Measurements from ENCODE around the gene NEMP1. TPM values are rescaled to one million over a fixed set of nuclear protein-coding genes. Genes with fewer than 3 reads are reported as not detected.
A peak's percentile ranks its signal among the peaks of the same experiment; 100 is the strongest.

Gene NEMP1
- total and polyA plus RNA-seq, 2 experiments from 2014 or later: 5.9 to 7.6 TPM

- H3K4me1 ChIP-seq (ENCODE audit: insufficient read depth): no peaks in the 10 kb centered on the region
- H3K36me3 ChIP-seq (ENCODE audit: low read depth): no peaks in the 10 kb centered on the region
- TF ChIP-seq EZH2phosphoT487 (IDR thresholded peaks at IDR 0.05; ENCODE audit: insufficient read depth, low read depth) (no peak), EZH2 (IDR thresholded peaks at IDR 0.05; ENCODE audit: insufficient read depth, poor library complexity, severe bottlenecking) (no peak)
- H3K9me3 ChIP-seq (ENCODE audit: low read depth): no peaks in the 10 kb centered on the region
- H3F3A ChIP-seq (ENCODE audit: insufficient read depth): no peaks in the 10 kb centered on the region; the same call in 1 of the 2 replicates
- 49% methylated on average over 12 of the region's 12 CpGs for WGBS, 2 experiments (ENCODE audit: low coverage in 1 of 2, low lambda C conversion rate in 2 of 2, missing lambda C conversion rate in 2 of 2)
- in situ Hi-C loops (cut with MboI): no loop called here
- no peaks in the 10 kb centered on the region for H3K9me2 ChIP-seq (ENCODE audit: insufficient read depth)
- no peak overlapping the region for H3K27ac ChIP-seq
- H3K9ac ChIP-seq: no peak overlapping the region
- H3K27me3 ChIP-seq (replicated peaks; ENCODE audit: insufficient read depth): peaks cover 36% of the 10 kb centered on the region
- H3K4me2 ChIP-seq (ENCODE audit: unreplicated experiment): no peak overlapping the region
- H2AFZ ChIP-seq: no peak overlapping the region
- no peaks in the 10 kb centered on the region for H3K79me2 ChIP-seq (ENCODE audit: insufficient read depth)
- no peaks in the 10 kb centered on the region for H4K20me1 ChIP-seq (ENCODE audit: insufficient read depth)
- peak; percentile 35 for DNase-seq
- H3K4me3 ChIP-seq: no peak overlapping the region
Observed at GRCh38 chr12:57011438-57012424, 66.9 kb downstream of the NEMP1 start.

- Histone ChIP-seq H4K20me1 (ENCODE audit: insufficient read depth) (no peaks in the 10 kb centered on the region), H3K27me3 (replicated peaks; ENCODE audit: insufficient read depth) (peaks cover 31% of the 10 kb centered on the region), H3K79me2 (ENCODE audit: insufficient read depth) (peaks cover 2% of the 10 kb centered on the region), H3K9ac (no peak overlapping the region), H3K9me2 (ENCODE audit: insufficient read depth) (no peaks in the 10 kb centered on the region), H3K4me2 (ENCODE audit: unreplicated experiment) (no peak overlapping the region), H3K27ac (no peak overlapping the region), H3K4me1 (ENCODE audit: insufficient read depth) (no peaks in the 10 kb centered on the region), H2AFZ (no peak overlapping the region), H3K36me3 (ENCODE audit: low read depth) (no peaks in the 10 kb centered on the region), H3K4me3 (no peak overlapping the region), H3K9me3 (ENCODE audit: low read depth) (no peaks in the 10 kb centered on the region), H3F3A (ENCODE audit: insufficient read depth) (no peaks in the 10 kb centered on the region; the same call in 1 of the 2 replicates)
- TF ChIP-seq EZH2 (IDR thresholded peaks at IDR 0.05; ENCODE audit: insufficient read depth, poor library complexity, severe bottlenecking) (no peak), EZH2phosphoT487 (IDR thresholded peaks at IDR 0.05; ENCODE audit: insufficient read depth, low read depth) (no peak)
- no peak for DNase-seq
- WGBS, 2 experiments (ENCODE audit: low coverage in 1 of 2, low lambda C conversion rate in 2 of 2, missing lambda C conversion rate in 2 of 2): 54 to 60% methylated on average over 4 of the region's 4 CpGs
- in situ Hi-C loops (cut with MboI): no loop called here
Observed at GRCh38 chr12:57010627-57011247, 67.9 kb downstream of the NEMP1 start.

- no peaks in the 10 kb centered on the region; the same call in 1 of the 2 replicates for H3F3A ChIP-seq (ENCODE audit: insufficient read depth)
- no peak overlapping the region for H2AFZ ChIP-seq
- H3K4me1 ChIP-seq (ENCODE audit: insufficient read depth): peaks cover 4% of the 10 kb centered on the region; the same call in 1 of the 2 replicates
- H4K20me1 ChIP-seq (ENCODE audit: insufficient read depth): no peaks in the 10 kb centered on the region
- no peaks in the 10 kb centered on the region for H3K9me3 ChIP-seq (ENCODE audit: low read depth)
- peaks cover 24% of the 10 kb centered on the region for H3K27me3 ChIP-seq (replicated peaks; ENCODE audit: insufficient read depth)
- no peak for DNase-seq
- 79 to 83% methylated on average over 5 of the region's 5 CpGs for WGBS, 2 experiments (ENCODE audit: low coverage in 1 of 2, low lambda C conversion rate in 2 of 2, missing lambda C conversion rate in 2 of 2)
- no peak overlapping the region for H3K9ac ChIP-seq
- H3K4me2 ChIP-seq (ENCODE audit: unreplicated experiment): no peak overlapping the region
- in situ Hi-C loops (cut with MboI): no loop called here
- TF ChIP-seq EZH2 (IDR thresholded peaks at IDR 0.05; ENCODE audit: insufficient read depth, poor library complexity, severe bottlenecking): no peak
- TF ChIP-seq EZH2phosphoT487 (IDR thresholded peaks at IDR 0.05; ENCODE audit: insufficient read depth, low read depth): no peak
- no peaks in the 10 kb centered on the region for H3K9me2 ChIP-seq (ENCODE audit: insufficient read depth)
- H3K27ac ChIP-seq: no peak overlapping the region
- peaks cover 8% of the 10 kb centered on the region for H3K79me2 ChIP-seq (ENCODE audit: insufficient read depth)
- no peaks in the 10 kb centered on the region for H3K36me3 ChIP-seq (ENCODE audit: low read depth)
- no peak overlapping the region for H3K4me3 ChIP-seq
Observed at GRCh38 chr12:57009949-57010626, 68.5 kb downstream of the NEMP1 start.

- peak; percentile 82 for DNase-seq
- Histone ChIP-seq H3K27me3 (replicated peaks; ENCODE audit: insufficient read depth) (peaks cover 5% of the 10 kb centered on the region; the same call in 1 of the 2 replicates), H3K36me3 (ENCODE audit: low read depth) (no peaks in the 10 kb centered on the region), H3K4me3 (no peak overlapping the region), H3K9me3 (ENCODE audit: low read depth) (no peaks in the 10 kb centered on the region), H3F3A (ENCODE audit: insufficient read depth) (no peaks in the 10 kb centered on the region; the same call in 1 of the 2 replicates), H4K20me1 (ENCODE audit: insufficient read depth) (no peaks in the 10 kb centered on the region), H3K79me2 (ENCODE audit: insufficient read depth) (peaks cover 27% of the 10 kb centered on the region), H3K9ac (no peak overlapping the region), H3K9me2 (ENCODE audit: insufficient read depth) (no peaks in the 10 kb centered on the region), H3K4me2 (ENCODE audit: unreplicated experiment) (no peak overlapping the region), H2AFZ (no peak overlapping the region), H3K27ac (no peak overlapping the region), H3K4me1 (ENCODE audit: insufficient read depth) (peaks cover 8% of the 10 kb centered on the region; the same call in 1 of the 2 replicates)
- in situ Hi-C loops (cut with MboI): no loop called here
- no peak for TF ChIP-seq EZH2phosphoT487 (IDR thresholded peaks at IDR 0.05; ENCODE audit: insufficient read depth, low read depth)
- no peak for TF ChIP-seq EZH2 (IDR thresholded peaks at IDR 0.05; ENCODE audit: insufficient read depth, poor library complexity, severe bottlenecking)
Observed at GRCh38 chr12:57008178-57008577, 70.4 kb downstream of the NEMP1 start.
